Measurements from ENCODE around the gene SAMM50.
A peak's percentile ranks its signal among the peaks of the same experiment; 100 is the strongest.

SAMM50 gene

DNA sequence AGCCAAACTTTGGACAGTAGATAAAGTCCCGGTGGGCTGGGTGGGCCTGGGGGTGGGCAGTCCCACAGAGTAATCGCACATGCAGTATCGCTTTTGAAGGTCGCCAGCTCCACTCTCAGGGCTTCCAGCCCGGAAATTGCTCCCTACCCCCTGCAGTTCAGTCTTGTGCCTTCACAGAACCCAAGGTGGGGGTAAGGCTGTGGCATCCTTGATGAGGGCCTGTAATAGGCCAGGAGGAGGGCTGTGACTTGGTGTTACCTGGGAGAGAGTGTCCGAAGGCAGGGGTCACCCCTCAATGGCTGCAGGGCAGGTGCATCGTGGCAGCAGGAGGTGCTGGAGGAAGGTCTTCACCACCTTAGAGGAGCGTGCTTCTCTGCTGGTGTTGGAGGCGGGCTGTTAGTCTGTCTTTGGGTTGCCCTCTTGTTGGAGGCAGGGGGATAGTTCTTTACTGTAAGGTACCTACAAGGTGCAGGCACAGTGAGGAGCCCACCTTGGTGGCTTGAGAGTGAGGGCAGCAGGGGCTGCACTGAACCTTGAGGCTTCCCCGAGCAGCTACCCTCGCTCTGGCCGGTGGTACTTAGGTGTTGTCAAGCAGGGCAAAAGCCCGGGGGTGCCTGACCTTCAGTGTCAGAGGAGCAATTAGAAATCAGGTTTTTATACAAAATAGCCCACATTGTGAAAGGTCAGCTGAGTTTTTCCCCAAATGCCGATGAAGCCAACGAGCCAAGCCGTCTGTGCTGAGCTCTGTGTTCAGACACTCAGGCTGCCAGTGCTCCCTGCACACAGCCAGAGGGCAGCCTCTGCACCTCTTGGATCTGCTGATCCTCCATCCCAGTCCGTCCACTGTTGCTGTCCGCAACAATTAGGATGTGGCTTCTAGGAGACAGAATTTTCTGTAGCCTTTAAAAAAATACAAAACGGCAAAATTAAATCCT, 21.9 kb downstream of the SAMM50 start:
- no peak for DNase-seq (ENCODE audit: low read depth)

DNA sequence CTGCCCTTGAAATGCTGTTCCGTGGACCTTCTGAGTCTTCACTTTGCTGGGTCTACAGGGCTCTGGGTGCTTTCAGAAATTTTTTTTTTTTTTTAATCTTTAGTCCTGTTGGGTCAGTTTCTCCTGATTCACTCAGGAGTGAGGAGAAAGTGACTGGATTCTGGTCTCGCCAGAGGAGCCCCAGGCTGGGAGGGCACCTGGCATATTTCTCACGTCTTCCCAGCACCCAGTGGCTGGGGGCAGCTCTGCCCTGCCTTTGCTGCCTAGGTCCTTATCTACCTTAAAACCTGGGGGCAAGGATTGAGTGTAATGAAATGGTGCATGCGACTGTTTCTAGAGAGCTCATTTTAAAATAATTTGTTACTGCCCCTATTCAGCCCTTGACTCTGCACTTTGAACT, 23.3 kb downstream of the SAMM50 start:
- DNase-seq (ENCODE audit: low read depth) = no peak

DNA sequence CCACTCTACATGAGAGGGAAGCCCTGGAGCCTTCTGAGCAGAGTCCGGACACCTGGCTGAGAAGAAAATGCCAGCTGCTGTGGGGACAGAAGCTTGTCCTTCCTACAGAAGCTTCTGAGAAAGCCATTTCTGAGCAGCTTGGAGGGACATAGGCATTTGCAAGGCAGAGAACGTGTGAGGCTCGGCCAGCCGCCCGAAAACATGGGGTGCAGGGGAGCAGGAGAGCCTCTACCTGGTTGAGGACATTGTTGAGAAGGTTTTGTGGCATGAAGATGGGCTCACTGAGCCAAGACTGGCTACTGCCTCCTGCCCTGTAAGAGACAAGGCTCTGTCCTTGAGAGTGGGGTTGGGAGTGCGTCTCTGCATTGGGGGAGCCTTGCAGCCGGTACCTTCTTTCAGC, 25.3 kb downstream of the SAMM50 start:
- no peak for DNase-seq (ENCODE audit: low read depth)

DNA sequence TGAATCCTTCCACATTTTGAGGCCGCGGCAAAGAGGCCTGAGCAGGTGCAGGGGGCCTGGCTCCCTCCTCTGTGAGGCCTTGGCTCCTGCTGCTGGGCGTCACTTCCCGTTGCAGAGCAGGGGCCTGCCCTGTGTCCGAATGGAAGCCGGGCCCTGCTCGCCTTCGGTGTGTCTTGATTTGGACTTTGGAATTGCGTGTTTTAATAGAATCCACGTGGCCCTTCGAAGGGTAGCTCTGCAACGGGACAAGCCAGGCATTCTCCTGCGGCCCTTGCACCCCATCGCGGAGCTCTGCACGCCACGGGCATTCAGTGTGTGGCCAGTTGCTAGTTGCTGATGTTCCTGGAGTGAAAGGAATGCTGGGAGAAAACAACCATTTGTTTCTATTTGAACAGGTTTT, 25.8 kb downstream of the SAMM50 start:
- no peak for DNase-seq (ENCODE audit: low read depth)

DNA sequence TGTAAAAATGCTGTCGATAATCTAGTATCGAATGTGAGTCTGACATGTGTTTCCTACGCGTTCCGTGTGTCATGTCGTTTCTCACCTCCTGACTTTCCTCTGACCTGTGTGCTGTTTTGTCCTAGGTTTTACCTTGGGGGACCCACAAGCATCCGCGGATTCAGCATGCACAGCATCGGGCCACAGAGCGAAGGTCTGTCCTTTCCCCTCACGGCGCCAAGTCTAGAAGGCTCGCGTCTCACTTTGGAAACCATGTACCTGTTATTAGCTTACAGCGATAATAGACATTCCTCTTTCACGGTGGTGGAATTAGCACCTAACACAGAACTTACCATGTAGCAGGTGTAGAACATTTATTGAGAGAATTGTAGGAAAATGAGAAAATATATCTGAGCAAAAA, 28.6 kb downstream of the SAMM50 start:
- DNase-seq (ENCODE audit: low read depth) = no peak

DNA sequence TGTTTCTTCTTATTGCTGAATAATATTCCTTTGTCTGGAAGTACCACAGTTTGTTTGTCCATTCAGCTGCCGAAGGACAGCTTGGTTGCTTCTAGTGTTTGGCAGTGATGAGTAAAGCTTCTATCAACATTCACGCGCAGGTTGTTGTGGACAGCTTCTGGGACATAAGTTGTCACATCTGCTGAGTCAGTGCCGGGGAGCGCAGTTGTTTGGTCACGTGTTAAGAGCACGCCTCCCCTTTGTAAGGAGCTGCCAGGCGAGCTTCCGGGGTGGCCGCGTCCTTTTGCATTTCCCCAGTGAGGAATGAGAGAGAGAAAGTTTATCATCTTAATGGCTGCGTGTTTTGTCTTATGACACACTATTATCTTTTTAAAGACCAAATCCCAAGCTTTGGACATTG, 30.3 kb downstream of the SAMM50 start:
- DNase-seq (ENCODE audit: low read depth) = no peak

DNA sequence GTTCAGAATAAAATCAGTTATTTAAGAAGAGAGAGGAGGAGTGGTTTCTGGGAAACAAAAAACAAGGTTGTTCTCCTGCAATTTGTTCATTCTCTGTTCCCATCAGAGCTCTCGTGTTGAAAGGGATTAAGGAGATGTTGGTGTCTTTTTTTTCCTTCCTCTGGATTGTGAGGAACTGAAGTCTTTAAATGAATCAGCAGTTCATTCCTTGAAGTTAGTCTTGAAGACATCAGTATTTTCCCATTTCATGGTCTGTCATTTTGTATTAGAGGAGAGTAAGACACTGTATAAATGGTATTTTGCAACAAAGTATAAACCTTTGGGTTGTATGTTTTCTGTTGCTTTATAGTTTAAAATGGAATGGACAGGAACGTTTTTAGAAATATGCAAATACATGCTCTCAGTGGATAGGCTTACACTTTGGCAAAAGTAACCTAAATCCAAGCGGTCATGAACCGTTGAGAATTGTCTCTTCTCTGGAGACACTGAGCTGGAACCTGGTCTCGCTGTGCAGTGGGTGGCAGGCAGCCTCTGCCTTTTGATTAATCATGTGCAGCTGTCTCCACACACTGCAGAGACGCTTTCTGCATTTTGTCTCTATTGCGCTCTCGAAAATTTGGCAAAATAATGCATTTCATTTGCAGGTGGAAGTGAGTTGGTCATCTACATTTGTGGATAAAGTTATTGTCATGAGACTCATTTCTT, 33.0 kb downstream of the SAMM50 start:
- no peak for DNase-seq (ENCODE audit: low read depth)

DNA sequence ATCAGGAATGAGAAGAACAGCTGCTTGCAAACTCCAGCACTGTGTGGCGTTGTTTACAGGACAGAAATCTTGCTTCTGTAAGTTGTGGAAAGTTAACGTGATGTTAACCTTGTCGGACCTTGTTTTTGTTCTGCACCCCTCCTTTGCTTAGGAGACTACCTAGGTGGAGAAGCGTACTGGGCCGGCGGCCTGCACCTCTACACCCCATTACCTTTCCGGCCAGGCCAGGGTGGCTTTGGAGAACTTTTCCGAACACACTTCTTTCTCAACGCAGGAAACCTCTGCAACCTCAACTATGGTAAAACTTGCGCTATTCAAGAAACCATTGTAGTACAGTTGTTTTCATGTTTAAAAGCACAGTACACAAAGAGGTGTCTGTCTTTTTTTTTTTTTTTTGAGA, 33.7 kb downstream of the SAMM50 start:
- no peak for DNase-seq (ENCODE audit: low read depth)

DNA sequence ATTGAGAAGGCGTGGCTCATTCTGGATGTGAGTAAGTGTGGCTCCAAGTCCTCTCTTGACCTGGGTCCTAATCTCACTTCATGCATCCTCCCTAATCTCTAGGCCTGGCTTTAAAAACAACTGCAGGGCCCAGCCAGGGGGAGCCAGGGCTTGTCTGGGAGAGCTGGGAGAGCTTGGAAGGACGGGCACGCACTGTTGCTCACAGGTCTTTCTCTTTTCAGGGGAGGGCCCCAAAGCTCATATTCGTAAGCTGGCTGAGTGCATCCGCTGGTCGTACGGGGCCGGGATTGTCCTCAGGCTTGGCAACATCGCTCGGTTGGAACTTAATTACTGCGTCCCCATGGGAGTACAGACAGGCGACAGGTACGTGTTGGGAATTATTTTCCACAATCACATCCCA, 34.8 kb downstream of the SAMM50 start:
- no peak for DNase-seq (ENCODE audit: low read depth)

DNA sequence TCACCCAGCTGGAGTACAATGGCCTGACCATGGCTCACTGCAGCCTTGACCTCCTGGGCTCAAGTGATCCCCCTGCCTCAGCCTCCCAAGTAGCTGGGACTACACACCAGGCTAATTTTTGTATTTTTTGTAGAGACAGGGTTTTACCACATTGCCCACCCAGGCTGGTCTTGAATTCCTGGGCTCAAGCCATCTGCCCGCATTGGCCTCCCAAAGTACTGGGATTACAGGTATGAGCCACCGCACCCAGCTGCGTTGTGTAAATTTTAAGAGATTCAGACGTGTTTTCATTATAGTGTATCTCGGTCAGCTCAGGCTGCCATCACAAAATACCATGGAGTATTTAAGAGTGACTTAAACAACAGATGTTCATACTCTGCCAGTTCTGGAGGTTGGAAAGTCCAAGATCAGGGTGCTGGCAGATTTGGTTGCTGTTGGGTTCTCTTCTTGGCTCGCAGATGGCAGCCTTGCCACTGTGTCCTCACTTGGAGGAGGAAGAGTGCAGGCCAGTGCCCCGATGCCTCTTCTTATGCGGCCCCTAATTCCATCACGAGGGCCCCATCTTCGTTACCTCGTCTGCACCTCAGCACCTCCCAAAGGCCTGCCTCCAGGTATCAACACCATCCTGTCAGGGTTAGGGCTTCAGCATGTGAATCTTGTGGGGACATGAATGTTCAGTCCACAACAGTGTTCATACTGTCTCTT, 36.2 kb downstream of the SAMM50 start:
- DNase-seq (ENCODE audit: low read depth) = no peak

DNA sequence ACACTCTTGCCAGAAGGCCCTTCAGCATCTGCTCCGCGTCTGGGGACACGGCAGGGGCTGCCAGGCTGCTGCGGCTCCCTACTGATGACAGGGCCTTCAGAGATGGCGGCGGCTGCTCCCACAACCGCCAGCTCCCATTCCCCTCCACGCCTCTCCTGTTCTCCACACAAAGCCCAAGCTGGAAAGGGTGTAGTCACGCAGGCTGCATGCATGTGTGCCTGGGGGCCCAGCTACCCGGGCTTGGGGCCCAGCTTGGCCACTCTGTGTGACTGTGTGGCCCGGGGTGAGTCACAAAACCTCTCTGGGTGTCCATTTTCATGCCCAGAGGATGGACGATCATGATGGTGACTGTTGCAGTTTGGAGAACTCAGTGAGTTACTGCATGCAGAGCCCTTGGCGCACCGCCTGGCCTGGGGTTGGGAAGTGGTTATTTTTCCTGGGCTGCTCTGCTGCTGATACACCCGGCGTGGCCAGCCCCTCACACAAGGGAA, 37.1 kb downstream of the SAMM50 start:
- DNase-seq (ENCODE audit: low read depth) = no peak

DNA sequence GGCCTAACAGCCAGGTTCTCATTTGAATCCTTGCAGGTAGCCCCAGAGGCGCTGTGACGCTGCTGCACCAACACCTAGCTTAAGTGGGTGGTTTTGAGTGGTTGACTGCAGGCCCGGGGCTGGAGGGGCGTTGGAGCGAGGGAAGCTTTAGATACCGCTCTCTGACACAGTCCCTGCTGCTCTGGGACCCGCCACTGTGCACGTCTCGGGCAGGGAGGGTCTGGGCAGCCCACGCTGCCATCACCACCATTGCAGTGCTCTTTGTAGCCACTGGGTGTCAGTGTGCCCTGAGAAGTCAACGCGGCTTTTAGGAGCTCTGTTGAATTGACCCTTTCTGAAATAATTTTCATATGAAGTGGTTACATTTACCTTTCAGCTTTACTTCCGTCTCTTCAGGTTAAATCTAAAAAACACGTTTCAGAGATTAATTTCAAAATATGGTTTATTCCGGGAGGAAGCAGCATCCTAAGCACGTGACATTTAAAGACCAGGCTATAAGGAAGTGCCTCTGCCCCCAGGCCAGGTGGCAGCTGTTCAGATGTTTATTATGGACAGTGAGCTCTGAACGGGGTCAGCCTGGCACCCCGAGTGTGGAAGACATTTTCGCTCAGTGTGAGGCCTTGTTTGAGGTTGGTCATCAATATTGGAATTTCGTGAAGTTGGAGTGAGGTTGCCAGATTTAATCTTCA, 38.0 kb downstream of the SAMM50 start:
- DNase-seq (ENCODE audit: low read depth) = no peak

DNA sequence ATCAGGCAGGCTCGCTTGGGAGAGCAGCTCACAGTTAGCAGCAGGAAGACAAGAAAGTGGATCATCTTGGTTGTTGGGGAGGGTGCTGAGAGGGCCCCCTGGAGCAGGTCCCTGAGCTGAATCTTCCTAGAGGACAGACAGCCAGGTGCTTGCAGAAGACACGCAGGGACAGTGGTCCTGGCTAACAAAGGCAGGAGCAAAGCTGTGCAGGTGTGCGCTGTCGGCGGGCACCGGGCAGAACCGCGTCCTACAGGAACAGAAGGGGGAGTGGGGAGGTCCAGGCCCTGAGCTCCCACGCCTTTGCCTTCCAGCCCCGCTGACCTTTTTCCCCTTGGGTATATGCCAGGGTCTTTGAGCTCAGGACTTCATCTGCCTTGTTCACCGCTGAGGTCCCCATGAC, 38.8 kb downstream of the SAMM50 start:
- no peak for DNase-seq (ENCODE audit: low read depth)

DNA sequence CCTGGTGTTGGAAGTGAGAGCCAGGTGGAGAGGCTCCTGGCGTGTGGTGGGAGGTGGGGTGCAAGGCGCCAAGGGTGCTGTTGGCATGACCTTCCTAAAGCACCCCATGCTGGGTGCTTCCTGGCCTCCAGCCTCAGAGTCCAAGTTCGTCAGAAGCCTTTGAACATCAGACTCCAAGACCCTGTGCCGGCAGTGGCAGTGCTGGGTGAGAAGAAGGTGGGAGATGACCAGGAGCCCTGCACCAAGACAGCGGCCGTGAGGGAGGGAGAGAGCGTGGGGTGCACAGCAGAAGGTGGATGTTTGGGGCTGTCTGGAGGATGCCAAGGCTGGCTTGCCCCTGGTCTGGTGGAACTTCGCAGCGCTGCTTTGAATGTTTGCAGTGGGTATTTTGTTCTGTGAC, 39.2 kb downstream of the SAMM50 start:
- DNase-seq (ENCODE audit: low read depth) = no peak

DNA sequence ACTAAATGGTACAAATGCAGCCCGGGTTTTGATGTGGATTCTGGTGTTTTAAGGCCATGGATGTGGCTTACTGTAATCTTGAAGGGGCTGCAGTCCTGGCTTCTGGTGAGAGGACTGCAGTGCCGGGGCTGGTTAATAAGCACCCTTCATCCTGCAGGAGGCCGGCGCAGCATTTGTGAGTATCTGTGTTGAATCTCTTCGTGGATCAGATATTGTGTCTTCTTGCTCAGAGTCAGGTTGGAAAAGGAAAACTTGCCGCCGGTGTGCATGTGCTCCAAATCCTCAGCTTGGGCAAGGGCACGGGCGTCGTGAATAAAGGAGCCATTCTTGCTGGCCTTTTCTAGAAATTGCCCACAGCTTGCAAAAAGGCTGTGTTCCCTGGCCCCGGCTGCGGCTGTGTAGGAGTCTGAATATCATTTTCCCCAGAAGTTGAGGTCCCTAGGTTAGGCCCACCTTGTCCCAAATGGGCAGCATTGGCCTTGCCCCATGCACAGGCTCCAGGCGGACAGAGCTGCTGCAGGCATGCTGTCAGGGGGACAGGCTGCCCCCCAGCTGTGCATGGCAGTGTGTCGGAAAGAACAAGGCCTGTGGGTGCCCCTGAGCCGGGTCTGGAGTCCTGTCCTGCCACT, 39.9 kb downstream of the SAMM50 start:
- no peak for DNase-seq (ENCODE audit: low read depth)

DNA sequence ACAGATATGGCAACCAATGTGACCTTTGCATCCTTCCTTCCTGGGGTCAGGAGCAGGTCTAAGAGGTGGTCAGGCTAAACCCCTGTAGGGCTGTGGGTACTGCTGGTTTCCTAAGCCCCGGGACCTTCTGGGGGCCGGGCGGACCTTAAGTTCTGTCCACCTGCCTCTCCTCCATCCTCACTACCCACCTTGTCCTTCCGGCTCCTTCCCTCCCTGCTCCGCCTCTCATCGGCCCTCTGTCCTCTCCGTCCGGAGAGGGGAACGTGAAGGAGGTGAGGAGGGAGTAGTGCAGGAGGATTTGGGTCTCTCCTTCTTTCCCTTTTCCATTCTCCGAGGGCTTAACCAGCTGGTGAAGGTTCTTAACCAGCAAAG, 40.5 kb downstream of the SAMM50 start:
- DNase-seq (ENCODE audit: low read depth) = no peak

DNA sequence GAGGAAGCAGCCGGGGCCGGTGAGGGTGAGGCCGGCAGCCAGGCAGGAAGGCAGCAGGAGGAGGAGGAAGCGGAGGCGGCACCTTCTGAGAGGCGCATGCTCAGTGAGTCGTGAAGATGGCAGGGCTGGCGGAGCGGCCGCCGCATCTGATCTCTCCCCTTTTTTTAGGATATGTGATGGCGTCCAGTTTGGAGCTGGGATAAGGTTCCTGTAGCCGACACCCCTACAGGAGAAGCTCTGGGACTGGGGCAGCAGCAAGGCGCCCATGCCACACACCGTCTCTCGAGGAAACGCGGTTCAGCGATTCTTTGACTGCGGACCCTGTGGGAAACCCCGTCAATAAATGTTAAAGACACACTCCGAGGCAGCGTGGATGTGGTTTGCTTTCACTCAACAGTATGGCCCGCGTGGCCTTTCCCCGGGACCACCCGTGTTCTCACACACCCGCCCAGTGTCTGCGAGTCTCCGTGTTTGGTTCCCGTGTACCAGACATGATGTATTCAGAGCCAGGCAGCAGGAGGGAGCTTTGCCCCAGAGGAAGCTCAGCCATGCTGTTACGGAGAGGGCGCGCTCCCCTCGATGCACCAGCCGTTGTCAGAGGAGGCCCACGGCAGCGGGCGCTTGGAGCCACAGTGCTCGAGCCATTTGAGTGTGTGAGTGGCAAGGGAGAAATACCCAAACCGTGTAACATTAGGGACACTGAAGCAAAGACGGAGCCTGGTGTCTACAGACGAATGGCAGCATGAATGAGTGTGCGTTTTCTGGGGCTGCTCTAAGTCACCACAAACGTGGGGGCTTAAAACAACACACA, 41.1 kb downstream of the SAMM50 start:
- DNase-seq (ENCODE audit: low read depth) = peak; percentile 26

DNA sequence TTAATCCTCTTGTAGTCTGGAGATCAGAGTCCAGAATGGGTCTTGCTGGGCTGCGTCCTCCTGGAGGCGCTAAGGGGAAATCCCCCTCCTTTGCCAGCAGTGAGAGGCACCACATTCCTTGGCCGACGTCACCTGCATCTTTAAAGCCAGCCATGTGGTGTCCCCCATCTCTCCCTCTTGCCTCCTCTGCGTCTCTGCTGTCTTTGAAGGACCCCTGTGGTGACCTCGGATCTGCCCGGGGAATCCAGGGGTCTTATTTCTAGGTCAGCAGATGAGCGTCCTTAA, 41.7 kb downstream of the SAMM50 start:
- DNase-seq (ENCODE audit: low read depth) = no peak

DNA sequence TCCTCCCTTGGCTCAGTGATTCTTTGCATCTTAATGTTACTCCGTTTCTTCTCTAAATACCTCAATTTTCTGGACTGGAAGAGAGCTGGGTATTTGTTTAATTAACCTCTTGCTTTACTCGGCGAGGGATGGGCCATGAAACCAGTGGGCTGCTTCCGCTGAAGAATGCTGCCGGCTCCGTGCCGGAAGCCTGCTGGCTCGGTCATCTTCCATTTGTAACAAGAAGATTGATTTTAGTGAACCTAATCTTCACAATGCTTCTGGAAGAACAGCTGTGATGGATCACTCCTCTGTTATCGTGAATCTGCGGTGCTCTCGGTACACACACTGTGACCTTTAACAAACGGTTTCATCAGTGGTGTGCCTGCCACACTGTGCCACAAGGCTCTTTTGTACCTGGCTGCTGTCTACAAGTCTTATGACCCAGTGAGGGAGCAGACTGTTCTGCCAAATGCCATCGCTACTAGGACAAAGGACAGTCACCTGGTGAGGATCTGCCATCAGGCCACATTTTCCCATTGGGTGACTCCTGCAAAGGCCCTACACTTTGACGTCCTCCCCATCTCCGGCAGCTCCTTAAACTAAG, 43.5 kb downstream of the SAMM50 start:
- DNase-seq (ENCODE audit: low read depth) = no peak

DNA sequence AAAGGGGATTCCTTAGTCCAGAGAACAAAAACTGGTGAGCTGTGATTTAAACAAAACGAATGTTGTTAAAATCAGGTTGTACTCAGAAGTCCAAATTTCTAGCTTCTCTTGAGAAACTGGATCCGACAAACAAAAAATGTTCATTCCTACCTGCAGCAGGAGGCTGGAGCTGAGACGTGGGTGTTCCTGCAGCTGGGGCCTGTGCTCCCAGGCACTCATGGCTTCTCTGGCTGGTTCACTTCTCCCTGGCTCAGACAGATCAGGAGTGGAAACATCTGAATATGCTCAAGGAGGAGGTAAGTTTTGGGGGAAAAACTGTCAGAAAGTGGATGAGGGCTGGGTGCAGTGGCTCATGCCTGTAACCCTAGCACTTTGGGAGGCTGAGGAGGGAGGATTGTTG, 44.1 kb downstream of the SAMM50 start:
- no peak for DNase-seq (ENCODE audit: low read depth)

DNA sequence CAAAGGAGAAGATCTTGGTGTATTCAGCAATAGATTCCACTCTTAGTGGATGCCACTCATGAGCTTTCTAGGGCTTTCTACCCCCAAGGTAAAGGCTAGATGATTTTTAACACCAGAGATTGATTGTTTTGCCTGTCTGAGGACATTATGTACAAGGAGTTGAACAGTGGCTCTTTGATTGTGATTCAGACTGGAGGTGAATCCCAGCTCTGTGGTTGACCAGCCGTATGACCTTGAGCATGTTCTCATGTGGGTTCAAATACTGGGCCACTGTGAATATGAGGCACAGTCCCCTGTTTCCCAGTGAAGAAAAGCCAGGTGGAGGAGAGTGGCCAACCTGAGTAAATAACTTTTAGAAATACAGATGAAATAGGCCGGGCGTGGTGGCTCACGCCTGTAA, 44.9 kb downstream of the SAMM50 start:
- no peak for DNase-seq (ENCODE audit: low read depth)
